CD8-positive, alpha-beta memory T cell (primary cell): ENCODE results near the gene PGA3. TPM values are rescaled to one million over a fixed set of nuclear protein-coding genes. Genes with fewer than 3 reads are reported as not detected.
"Not testable (repeated sequence)": the region's sequence is repeated elsewhere in the genome, so short reads cannot be mapped to it uniquely, and the experiment has no call there.

ENCODE experiments used
- CTCF ChIA-PET: fragments of 350-600 bp; sonication (Branson Sonifier 250); formaldehyde crosslinking; loops from one replicate; lab custom pipeline; 2021; ENCODE audit warnings: antibody characterized with exemption; lab: Charles Lee
- POLR2A ChIA-PET: fragments of 350-600 bp; sonication (Branson Sonifier 250); formaldehyde crosslinking; loops from one replicate; lab custom pipeline; 2021; ENCODE audit warnings: antibody characterized with exemption; lab: Charles Lee
- DNase-seq, 5 donors: peaks; one replicate each; pipeline versions ENCODE4 v3.0.0 to v3.0.0-alpha.2; 2020 to 2022; ENCODE audit warnings: mixed read lengths in 1 of 5
- H3K27ac ChIP-seq: one replicate; pipeline ENCODE4 v1.7.0; 2013; ENCODE audit warnings: low read depth, mild to moderate bottlenecking, low read length, moderate library complexity
- H3K27me3 ChIP-seq: 2 replicates; pipeline ENCODE4 v1.7.0; 2013; ENCODE audit warnings: low read length, mild to moderate bottlenecking; ENCODE audit not compliant: insufficient read depth, poor library complexity, severe bottlenecking
- H3K36me3 ChIP-seq: 2 replicates; pipeline ENCODE4 v1.7.0; 2013; ENCODE audit warnings: mild to moderate bottlenecking, low read length, moderate library complexity; ENCODE audit not compliant: insufficient read depth
- H3K4me1 ChIP-seq: 2 replicates; pipeline ENCODE4 v1.7.0; 2013; ENCODE audit warnings: mild to moderate bottlenecking, low read length, moderate library complexity; ENCODE audit not compliant: insufficient read depth
- H3K4me3 ChIP-seq: 2 replicates; pipeline ENCODE4 v1.7.0; 2013; ENCODE audit warnings: mild to moderate bottlenecking, low read length
- H3K9me3 ChIP-seq: 2 replicates; pipeline ENCODE4 v1.7.0; 2013; ENCODE audit warnings: mild to moderate bottlenecking, low read length
- H3K27ac Mint-ChIP-seq, 8 donors: one replicate each; pipeline ENCODE4 v1.8.0; 2020 to 2021; ENCODE audit warnings: mixed read lengths in 8 of 8, mild to moderate bottlenecking in 6 of 8, inconsistent platforms in 3 of 8, moderate library complexity in 3 of 8
- H3K27me3 Mint-ChIP-seq, 2 donors: one replicate each; pipeline ENCODE4 v1.8.0; 2020 to 2021; ENCODE audit warnings: mixed read lengths in 2 of 2, mild to moderate bottlenecking in 1 of 2, moderate library complexity in 1 of 2
- H3K36me3 Mint-ChIP-seq, 3 donors: one replicate each; pipeline ENCODE4 v1.8.0; 2020 to 2021; ENCODE audit warnings: mixed read lengths in 3 of 3, inconsistent platforms in 1 of 3, mild to moderate bottlenecking in 1 of 3
- H3K4me1 Mint-ChIP-seq, 3 donors: one replicate each; pipeline ENCODE4 v1.8.0; 2020 to 2021; ENCODE audit warnings: mixed read lengths in 3 of 3, inconsistent platforms in 1 of 3, mild to moderate bottlenecking in 1 of 3
- H3K4me3 Mint-ChIP-seq, 7 donors: one replicate each; pipeline ENCODE4 v1.8.0; 2020 to 2021; ENCODE audit warnings: mixed read lengths in 7 of 7, mild to moderate bottlenecking in 6 of 7, moderate library complexity in 4 of 7, inconsistent platforms in 2 of 7
- H3K9me3 Mint-ChIP-seq, 5 donors: one replicate each; pipeline ENCODE4 v1.8.0; 2020 to 2022; ENCODE audit warnings: mixed read lengths in 5 of 5, mild to moderate bottlenecking in 3 of 5, moderate library complexity in 2 of 5, inconsistent platforms in 1 of 5
- polyA plus RNA-seq: library from polyadenylated mRNA; unstranded; fragments of 300-500 nt; fragmentation: Illumina TruSeq; gene quantifications from one replicate; pipeline ENCODE4 v1.2.3, GENCODE V29; 2021
- total RNA-seq, 2 experiments: library from RNA; stranded (reverse); gene quantifications; one replicate each; pipeline ENCODE4 v1.2.3, GENCODE V29; 2021

The PGA3 gene
- total and polyA plus RNA-seq, 3 experiments from 2014 or later: not detected

DNA sequence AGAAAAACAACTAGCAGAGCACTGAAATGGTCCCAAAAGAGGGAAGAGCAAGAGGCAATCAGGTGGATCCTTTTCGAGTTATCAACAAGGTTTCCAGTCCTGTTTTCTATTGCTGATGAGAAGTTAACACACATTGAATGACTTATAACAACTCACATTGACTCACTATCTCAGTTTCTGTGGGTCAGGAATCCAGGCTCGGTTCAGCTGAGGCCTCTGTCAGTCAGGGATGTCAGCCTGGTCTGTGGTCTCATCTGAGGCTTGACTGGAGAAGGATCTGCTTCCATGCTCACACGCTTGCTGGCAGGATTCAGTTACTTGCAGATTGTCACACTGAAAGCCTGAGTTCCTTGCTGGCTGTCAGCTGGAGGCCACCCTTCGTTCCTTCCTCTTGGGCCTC is 15.0 kb downstream of the PGA3 start:
- POLR2A ChIA-PET, H3K27me3 Mint-ChIP-seq: not testable (repeated sequence)

GRCh38 chr11:61219016-61219415 is 15.7 kb downstream of the PGA3 start:
- H3K27me3 ChIP-seq, H3K27ac ChIP-seq, POLR2A ChIA-PET, H3K27me3 Mint-ChIP-seq, H3K4me1 ChIP-seq, H3K9me3 Mint-ChIP-seq, H3K4me3 ChIP-seq, H3K4me3 Mint-ChIP-seq, H3K36me3 ChIP-seq, CTCF ChIA-PET, DNase-seq, H3K4me1 Mint-ChIP-seq, H3K9me3 ChIP-seq, H3K27ac Mint-ChIP-seq, H3K36me3 Mint-ChIP-seq: not testable (repeated sequence)

More for the DNA sequence above, 15.0 kb downstream of the PGA3 start:
- H3K4me1 Mint-ChIP-seq, H3K4me1 ChIP-seq, DNase-seq, H3K36me3 ChIP-seq, H3K36me3 Mint-ChIP-seq, H3K9me3 Mint-ChIP-seq, H3K27ac ChIP-seq, H3K4me3 ChIP-seq, H3K27ac Mint-ChIP-seq, CTCF ChIA-PET, H3K4me3 Mint-ChIP-seq, H3K27me3 ChIP-seq, H3K9me3 ChIP-seq: not testable (repeated sequence)

- H3K4me1 ChIP-seq, POLR2A ChIA-PET, H3K36me3 ChIP-seq, DNase-seq, H3K4me1 Mint-ChIP-seq, H3K27ac ChIP-seq, H3K4me3 ChIP-seq, H3K36me3 Mint-ChIP-seq, H3K27me3 Mint-ChIP-seq, H3K27me3 ChIP-seq, H3K9me3 ChIP-seq, H3K4me3 Mint-ChIP-seq, CTCF ChIA-PET, H3K9me3 Mint-ChIP-seq, H3K27ac Mint-ChIP-seq: not testable (repeated sequence)
Measured at GRCh38 chr11:61222047-61222446, 18.7 kb downstream of the PGA3 start, which contains the start of gene PGA4. Gene PGA4, plus strand, starts transcription at chr11:61222347. Its CDS starts 54 bp downstream, at chr11:61222401.

GRCh38 chr11:61222692-61223091 is 19.4 kb downstream of the PGA3 start:
- DNase-seq, H3K27me3 ChIP-seq, H3K27ac Mint-ChIP-seq, POLR2A ChIA-PET, CTCF ChIA-PET, H3K27me3 Mint-ChIP-seq, H3K4me1 ChIP-seq, H3K4me1 Mint-ChIP-seq, H3K4me3 Mint-ChIP-seq, H3K36me3 ChIP-seq, H3K9me3 ChIP-seq, H3K9me3 Mint-ChIP-seq, H3K27ac ChIP-seq, H3K36me3 Mint-ChIP-seq, H3K4me3 ChIP-seq: not testable (repeated sequence)

GRCh38 chr11:61226457-61227137 is 23.3 kb downstream of the PGA3 start:
- H3K27me3 ChIP-seq, H3K27ac ChIP-seq, H3K9me3 Mint-ChIP-seq, POLR2A ChIA-PET, H3K4me3 Mint-ChIP-seq, DNase-seq, H3K27me3 Mint-ChIP-seq, H3K4me1 ChIP-seq, H3K36me3 Mint-ChIP-seq, CTCF ChIA-PET, H3K4me3 ChIP-seq, H3K27ac Mint-ChIP-seq, H3K4me1 Mint-ChIP-seq, H3K36me3 ChIP-seq, H3K9me3 ChIP-seq: not testable (repeated sequence)

- H3K9me3 Mint-ChIP-seq, H3K4me1 ChIP-seq, H3K36me3 Mint-ChIP-seq, POLR2A ChIA-PET, H3K27me3 Mint-ChIP-seq, H3K27ac ChIP-seq, H3K36me3 ChIP-seq, H3K27me3 ChIP-seq, H3K27ac Mint-ChIP-seq, H3K4me1 Mint-ChIP-seq, DNase-seq, CTCF ChIA-PET, H3K4me3 Mint-ChIP-seq, H3K4me3 ChIP-seq, H3K9me3 ChIP-seq: not testable (repeated sequence)
Measured at GRCh38 chr11:61229458-61229857, 26.1 kb downstream of the PGA3 start.

DNA sequence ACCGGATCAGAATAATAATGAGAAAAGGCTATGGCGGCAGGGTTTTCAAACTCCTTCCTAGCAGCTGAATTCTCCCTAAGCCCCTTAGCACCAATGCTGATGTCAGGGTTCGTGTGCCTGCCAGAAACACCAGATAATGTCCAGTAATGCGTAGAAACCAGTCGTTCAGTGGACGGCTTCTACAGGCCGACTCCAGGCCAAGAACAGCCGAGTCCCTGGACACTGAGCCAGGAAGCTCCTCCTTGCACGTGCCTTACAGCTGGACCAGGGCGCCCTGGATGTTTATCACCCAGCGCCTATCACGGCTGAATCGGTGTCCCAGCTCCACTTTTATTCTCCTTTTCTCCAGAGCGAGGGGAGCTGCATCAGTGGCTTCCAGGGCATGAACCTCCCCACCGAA is 27.7 kb downstream of the PGA3 start:
- POLR2A ChIA-PET, H3K27ac ChIP-seq, H3K27me3 Mint-ChIP-seq, H3K4me3 Mint-ChIP-seq, H3K4me1 ChIP-seq, H3K36me3 ChIP-seq, CTCF ChIA-PET, H3K4me3 ChIP-seq, H3K4me1 Mint-ChIP-seq, H3K27me3 ChIP-seq, H3K9me3 ChIP-seq, H3K27ac Mint-ChIP-seq, H3K9me3 Mint-ChIP-seq, DNase-seq, H3K36me3 Mint-ChIP-seq: not testable (repeated sequence)

DNA sequence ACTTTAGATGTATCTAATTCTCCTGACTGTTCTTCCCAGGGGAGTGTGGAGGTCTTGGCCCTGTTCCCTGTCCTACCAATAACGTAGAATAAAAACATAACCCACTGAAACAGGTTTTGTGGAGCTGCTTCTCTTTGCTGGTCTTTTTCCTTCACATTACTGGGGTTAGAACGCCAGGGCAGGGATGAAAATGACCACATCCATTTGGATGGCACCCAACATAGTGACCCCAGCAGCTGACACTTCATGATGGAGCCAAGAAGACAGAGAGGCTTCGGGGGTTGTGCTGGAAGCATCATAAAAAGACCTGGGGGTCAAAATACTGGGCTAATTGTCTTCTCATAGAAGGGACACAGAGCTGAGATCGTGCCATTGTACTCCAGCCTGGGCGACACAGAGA is 28.3 kb downstream of the PGA3 start:
- H3K27me3 ChIP-seq, H3K9me3 Mint-ChIP-seq, DNase-seq, H3K4me1 Mint-ChIP-seq, H3K27me3 Mint-ChIP-seq, H3K4me3 ChIP-seq, POLR2A ChIA-PET, H3K4me1 ChIP-seq, H3K27ac ChIP-seq, CTCF ChIA-PET, H3K4me3 Mint-ChIP-seq, H3K27ac Mint-ChIP-seq, H3K36me3 ChIP-seq, H3K36me3 Mint-ChIP-seq, H3K9me3 ChIP-seq: not testable (repeated sequence)
